ENCODE results near the gene SAMM50.

The SAMM50 gene

DNA sequence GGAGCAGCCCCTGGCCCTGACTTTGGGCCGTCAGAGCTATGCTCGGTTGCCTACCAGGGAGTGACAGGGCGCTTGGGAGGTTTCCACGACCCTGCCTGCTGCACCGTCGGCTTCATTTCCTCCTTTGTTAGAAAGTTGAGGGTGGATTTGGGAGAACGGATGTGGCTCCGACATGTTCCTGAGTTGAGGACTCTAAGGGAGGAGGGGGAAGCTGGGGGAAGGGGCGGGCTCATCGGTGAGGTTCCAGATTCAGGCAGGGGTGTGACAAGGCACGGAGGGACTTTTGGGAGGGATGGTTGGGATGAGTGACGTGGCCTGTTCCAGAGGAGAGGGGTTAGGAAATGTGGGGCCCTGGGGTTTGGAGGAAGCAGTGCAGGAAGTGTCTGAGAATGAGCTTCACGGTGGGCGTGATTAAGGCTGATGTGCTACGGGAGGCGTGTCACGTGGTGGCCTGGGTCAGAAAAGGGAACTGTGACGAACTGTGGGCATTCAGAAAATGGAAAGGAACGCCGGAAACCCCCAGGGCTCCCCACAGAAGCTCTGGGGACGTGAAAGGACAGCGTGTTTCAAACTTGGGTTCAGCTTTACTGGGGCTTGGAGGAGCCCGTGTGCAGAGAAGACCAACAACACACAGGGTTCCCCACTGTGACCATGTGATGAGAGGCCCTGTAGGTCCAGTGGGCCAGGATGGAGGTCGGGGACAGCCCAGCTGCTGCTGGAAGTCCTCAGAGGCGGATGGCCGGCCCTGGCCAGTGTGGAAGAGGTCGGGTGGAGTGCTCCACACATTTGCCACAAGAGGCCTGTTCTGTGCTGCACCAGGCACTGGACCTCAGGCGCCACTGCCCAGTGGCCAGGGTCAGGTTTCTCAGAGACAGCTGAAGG is 71.6 kb downstream of the SAMM50 start:
- peak; percentile 57 to 66 for DNase-seq (ENCODE audit: extremely low read depth in 1 of 2, low read depth in 1 of 2)

DNA sequence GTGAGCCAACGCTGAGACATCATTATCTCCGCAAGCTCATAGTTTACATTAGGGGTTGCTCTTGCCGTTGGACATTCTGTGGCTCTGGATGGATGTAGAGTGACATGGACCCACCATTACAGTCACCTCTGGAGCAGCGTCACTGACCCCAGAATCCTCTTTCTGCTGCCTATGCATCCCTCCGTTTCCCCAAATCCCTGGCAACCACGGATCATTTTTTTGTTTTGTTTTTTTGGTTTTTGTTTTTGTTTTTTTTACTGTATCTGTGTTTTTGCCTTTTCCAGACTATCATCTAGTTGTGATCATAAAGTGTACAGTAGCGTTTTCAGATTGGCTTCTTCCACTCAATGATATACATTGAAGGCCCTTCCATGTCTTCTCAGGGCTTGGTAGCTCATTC is 72.8 kb downstream of the SAMM50 start:
- DNase-seq (ENCODE audit: extremely low read depth in 1 of 2, low read depth in 1 of 2): no peak

DNA sequence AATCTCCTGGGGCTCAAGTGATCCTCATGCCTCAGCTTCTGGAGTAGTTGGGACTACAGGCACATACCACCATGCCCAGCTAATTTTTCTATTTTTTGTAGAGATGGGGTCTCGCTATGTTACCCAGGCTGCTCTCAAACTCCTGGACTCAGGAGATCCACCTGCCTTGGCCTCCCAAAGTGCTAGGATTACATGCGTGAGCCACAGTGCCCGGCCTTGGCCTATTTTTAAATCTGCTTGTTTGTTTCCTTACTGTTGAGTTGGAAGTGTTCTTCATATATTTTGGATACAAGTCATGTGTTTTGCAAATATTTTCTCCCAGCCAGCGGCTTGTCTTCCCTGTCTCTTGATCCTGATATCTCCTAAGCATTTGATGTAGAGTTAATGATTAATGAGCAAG is 73.8 kb downstream of the SAMM50 start:
- DNase-seq (ENCODE audit: extremely low read depth in 1 of 2, low read depth in 1 of 2): no peak

DNA sequence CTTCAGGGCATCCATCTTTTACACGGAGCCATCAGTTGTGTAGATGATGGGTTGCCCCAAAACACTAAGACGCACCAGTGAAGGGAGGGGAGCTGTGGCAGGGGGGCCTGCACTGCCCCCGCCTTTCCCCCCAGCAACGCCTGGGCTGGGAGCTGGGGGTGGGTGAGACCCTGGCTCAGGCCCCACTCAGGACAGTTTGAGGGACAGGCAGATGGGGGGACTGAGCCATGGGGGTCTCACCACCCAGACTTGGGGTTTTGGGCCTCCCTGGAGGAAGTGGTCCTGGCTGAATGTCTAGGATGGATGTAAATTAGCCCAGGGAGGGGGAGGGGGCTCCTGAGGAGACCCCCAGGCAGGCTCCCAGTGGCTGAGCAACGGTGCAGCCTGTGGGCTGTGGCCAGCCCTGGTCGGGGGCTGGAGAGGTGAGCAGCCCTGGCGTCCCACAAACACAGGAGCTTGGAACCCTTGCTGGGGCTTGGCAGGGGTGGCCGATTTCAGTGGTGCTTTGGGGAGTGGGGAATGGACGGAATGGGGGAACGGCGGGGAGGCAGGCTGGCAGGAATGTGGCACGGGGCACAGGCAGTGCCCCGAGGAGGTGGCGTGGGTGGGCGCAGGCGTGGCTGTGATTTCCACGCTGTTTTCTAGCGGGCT is 74.9 kb downstream of the SAMM50 start:
- DNase-seq (ENCODE audit: extremely low read depth in 1 of 2, low read depth in 1 of 2): no peak

DNA sequence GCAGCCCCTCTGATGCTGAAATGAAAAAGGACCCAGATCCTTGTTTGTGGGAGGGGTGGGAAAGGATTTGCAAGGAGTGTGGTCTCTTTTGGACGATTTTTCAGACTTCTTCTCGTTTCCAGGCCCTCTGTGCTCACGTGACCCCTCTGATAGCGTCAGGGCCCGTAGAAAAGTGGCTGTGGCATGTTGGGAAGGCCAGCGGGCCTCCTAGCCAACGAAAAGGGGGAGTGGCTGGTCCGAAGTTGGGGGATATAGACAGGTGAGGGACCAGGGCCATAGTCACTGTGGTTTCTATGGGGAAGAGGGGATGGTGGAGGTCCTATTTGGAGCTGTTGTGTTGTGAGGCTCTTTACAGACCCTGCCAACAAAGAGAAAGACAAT is 75.5 kb downstream of the SAMM50 start:
- DNase-seq (ENCODE audit: extremely low read depth in 1 of 2, low read depth in 1 of 2): no peak

DNA sequence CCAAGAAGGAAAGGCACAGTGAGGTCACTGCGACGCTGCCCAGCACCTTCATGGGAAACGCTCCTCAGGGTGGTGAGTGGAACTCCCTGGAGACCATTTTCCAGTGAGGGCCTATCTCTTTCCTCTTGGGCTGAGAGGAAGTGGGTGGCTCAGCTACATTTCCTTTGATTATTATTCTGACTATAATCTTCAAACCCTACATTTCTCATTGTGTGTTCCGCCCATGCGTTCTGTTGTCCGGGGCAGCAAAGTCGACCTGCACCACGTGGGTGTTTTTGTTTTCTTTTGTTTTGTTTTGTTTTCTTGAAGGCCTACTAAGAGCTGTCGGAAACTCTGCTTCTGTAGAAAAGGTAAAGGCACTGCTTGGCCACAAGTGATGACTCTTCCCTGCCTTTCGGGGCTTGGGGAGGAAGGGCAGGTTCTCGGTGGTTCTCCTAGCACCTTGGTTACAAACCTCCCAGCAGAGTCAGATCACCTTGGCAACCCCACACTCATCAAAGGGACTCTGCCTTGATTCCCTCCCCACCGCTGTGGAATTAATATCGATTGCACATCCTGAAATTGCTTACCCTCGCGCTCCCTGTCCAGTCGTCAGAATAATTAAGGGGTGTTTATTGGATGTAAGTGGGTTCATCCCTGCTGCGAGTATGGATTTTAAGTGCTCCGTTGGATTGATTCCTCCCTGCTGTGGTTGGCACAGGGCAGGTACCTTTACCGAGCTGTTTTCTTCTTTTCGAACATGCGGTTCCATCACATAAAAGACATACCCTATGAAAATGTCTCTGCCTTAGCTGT is 76.1 kb downstream of the SAMM50 start:
- no peak for DNase-seq (ENCODE audit: extremely low read depth in 1 of 2, low read depth in 1 of 2)

DNA sequence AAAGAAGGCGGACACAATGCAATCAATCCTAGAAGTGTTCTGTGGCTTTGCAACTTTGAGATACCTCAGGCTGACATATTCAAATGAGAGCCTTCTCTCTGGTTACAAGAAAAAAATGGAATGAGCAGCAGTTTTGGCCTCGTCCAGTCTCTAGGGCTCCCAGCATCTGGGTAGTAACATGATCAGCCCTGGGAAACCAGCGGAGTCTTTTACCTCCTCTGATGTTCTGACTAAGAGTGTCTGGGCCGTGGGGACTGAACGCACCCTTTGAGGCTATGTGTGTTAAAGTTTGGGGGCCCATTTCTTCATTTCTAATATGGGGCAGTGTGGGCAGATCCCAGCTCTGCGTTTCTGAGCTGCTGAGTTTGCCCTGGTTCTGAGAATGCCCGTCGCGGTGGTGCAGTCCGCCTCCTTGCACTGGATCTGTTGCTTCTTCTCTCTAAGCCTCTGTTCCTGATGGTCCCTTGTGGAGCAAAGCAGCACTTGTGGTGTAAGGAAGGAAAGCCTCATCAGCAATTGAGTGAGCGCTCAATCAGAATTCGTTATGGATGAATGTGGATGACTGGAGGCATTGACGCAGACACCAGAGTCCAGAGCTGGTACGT is 77.0 kb downstream of the SAMM50 start:
- DNase-seq (ENCODE audit: extremely low read depth in 1 of 2, low read depth in 1 of 2): no peak

DNA sequence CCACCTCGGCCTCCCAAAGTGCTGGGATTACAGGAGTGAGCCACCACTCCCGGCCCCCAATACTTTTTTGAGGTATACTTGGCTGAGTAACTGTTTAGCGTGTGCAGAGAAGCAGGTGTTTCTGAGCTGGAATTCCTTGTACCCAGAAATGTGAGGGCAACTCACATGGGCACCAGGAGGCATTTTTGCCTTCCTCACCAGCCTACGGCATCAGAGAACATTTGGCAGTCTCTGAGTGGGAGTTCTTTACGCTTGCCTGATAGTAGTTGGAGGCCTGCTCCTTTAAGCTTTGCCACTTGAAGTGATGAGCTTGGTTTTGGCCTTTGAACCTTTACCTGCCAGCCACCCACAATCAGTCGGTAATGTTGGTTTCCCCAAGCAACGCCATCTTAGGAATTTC is 78.0 kb downstream of the SAMM50 start:
- DNase-seq (ENCODE audit: extremely low read depth in 1 of 2, low read depth in 1 of 2): no peak

DNA sequence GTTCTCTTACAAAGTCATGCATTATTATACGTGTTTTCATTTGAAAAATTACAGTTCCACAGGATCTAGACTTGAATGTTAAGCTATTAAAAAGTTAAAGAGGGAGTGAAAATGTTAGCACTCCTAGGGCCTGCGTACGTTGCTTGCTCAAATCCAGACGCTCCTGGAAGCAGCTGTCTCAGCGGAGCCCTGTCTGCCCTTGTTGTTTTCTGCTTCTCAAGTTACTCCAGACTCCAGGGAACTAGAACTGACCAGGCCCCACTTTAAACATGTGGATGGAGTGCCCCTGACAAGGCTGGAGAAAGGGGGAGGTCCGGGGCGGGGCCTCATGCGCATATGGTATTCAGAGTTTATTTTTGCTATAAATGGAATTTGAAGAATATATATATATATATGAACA is 78.5 kb downstream of the SAMM50 start:
- no peak for DNase-seq (ENCODE audit: extremely low read depth in 1 of 2, low read depth in 1 of 2)

DNA sequence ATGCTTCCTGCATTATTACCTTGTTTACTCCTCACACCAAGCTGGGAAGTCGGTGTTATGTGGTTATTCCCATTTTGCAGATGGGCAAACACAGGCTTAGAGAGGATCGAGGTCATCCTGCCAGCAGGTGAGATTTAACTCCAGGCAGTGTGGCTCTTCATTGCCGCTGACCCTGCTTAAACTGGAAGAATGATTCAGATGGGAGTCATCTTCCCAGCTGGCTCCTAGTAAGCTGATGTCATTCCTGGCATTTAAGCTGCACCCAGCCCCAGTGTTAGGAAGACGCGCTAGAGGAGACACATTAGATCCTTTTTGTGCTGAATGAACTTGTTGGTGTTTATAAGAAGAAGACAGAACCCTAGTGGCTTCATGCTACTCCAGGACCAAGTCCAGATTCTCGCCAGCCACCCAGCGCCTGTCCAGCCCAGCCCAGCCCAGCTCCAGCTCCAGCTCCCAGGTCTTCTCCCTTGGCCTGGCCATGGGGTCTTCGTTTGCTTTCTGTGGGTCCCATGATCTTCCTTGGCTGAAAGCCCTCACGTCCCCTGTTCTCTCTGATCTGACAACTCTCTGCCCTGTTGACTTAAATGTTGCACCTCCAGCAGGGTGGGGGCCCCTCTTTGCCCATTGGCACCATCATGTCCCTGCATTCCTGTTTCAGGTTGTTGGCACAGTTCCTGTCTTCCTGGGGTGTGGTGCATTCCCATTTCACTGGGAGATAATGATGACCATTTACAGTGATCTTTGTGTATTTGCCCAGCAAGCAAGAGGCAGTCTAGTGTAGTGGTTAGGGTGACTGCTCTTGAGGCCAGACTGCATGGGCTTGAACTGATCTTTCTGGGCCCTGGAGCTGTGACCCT is 82.5 kb downstream of the SAMM50 start:
- no peak for DNase-seq (ENCODE audit: extremely low read depth in 1 of 2, low read depth in 1 of 2)

DNA sequence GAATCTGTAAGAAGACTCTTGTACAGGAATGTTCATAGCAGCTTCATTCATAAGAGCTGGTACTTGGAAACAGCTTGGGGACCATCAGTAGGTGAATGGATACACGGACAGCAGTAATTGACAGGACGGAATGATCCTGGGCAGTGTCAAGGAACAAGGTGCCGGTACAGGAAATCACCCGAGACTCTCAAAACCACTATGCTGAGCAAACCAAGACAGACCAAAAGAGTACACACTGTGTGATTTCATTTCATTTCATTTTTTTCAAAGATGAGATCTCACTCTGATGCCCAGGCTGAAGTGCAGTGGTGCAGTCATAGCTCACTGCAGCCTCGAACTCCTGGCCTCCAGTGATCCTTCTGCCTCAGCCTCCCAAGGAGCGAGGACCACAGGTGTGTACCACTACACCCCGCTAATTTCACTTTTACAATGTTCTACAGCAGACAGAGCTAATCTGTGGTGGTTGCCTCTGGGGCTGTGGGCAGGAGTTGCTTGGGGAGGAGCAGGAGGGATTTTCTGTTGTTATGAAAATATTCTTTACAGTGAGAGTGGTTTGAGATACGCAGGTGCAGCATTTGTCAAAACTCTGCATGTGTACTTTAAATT is 84.4 kb downstream of the SAMM50 start:
- no peak for DNase-seq (ENCODE audit: extremely low read depth in 1 of 2, low read depth in 1 of 2)

DNA sequence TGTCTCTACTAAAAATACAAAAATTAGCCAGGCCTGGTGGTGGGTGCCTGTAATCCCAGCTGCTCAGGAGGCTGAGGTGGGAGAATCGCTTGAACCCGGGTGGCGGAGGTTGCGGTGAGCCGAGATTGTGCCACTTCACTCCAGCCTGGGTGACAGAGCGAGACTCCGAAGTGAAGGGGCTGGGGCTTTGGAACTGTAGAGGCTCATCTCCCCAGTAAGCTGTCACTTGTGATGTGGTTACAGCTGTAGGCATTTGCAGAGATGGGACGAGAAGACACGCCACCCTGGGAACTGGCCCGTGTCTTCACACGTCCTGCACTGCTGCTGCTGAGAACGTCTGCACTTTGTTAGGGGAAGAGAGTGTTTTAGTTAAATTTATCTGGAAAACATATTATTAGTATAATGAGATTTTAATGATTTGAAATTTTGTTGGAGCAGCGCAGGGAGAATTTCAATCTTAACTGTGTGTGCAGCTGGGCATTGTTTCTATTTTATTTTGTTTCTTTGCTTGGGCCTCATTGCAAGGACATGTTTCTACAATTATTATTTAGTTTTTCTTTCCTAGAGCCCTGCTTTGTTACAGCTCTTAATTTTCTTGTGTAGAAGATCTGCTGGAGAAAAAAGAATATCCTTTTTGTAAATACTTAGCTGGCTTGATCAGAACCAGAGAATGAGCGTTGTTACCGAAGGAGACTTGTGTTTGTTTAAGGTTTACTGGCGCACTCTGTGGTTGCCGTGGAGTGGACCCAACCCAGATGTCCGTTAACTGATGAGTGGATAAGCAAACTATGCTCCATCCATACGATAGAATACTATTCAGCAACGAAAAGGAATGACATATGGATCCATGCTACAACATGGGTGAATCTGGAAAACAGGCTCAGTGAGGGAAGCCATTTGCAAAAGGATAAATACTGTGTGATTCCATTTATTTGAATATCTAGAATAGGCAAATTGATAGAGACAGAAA is 87.3 kb downstream of the SAMM50 start:
- DNase-seq (ENCODE audit: extremely low read depth in 1 of 2, low read depth in 1 of 2): no peak

DNA sequence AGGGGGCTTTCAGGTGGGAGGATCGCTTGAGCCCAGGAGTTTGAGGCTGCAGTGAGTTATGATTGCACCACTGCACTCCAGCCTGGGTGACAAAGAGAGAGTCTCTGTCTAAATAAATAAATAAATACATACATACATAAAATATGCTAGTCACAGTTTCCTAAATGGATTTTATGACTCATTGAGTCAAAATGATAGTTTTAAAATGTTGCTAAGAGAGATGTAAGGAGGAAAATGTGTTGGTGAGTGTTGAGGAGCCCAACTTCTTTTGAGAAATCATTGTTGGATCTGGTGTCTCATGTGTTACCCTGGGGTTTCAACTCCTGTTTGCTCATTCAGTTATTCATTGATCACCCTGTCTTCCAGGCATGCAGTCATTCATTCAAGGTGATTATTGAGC is 89.9 kb downstream of the SAMM50 start:
- no peak for DNase-seq (ENCODE audit: extremely low read depth in 1 of 2, low read depth in 1 of 2)

All from stimulated activated CD8-positive, alpha-beta memory T cell treated with anti-CD3 and anti-CD28 coated beads, Interleukin-7, amount 100 ng/mL, for 48 hours (primary cell).